GM19463 (cell line): ENCODE results near the gene FOXB1.

Experiments used
- ATAC-seq: cut with Tn5 transposase; IDR thresholded peaks from one replicate; pipeline ENCODE4 v1.9.1; 2021; ENCODE audit warnings: mild to moderate bottlenecking, moderate library complexity; ENCODE audit not compliant: unreplicated experiment

FOXB1 gene

GRCh38 chr15:60017538-60018520 is 13.7 kb downstream of the FOXB1 start:
- no peak for ATAC-seq

- no peak for ATAC-seq
Measured at GRCh38 chr15:60020736-60021135, 16.6 kb downstream of the FOXB1 start.

GRCh38 chr15:60021589-60022378 is 17.7 kb downstream of the FOXB1 start:
- no peak for ATAC-seq

- ATAC-seq = no peak
Measured at GRCh38 chr15:60022379-60022741, 18.2 kb downstream of the FOXB1 start.

- ATAC-seq = no peak
Measured at GRCh38 chr15:60026555-60026954, 22.4 kb downstream of the FOXB1 start.

GRCh38 chr15:60035344-60035743 is 31.2 kb downstream of the FOXB1 start:
- ATAC-seq = no peak

- no peak for ATAC-seq
Measured at GRCh38 chr15:60039316-60039715, 35.2 kb downstream of the FOXB1 start.

GRCh38 chr15:60043744-60044435 is 39.8 kb downstream of the FOXB1 start:
- ATAC-seq = no peak

GRCh38 chr15:60044636-60045270 is 40.6 kb downstream of the FOXB1 start:
- no peak for ATAC-seq

- no peak for ATAC-seq
Measured at GRCh38 chr15:60047701-60048100, 43.6 kb downstream of the FOXB1 start.

GRCh38 chr15:60049948-60050347 is 45.8 kb downstream of the FOXB1 start:
- no peak for ATAC-seq

GRCh38 chr15:60052796-60053195 is 48.7 kb downstream of the FOXB1 start:
- ATAC-seq = no peak

- no peak for ATAC-seq
Measured at GRCh38 chr15:60054472-60054871, 50.4 kb downstream of the FOXB1 start.
